GM23338 (cell line): ENCODE data around the gene REEP1. TPM values are rescaled to one million over a fixed set of nuclear protein-coding genes. Genes with fewer than 3 reads are reported as not detected.
A peak's percentile ranks its signal among the peaks of the same experiment; 100 is the strongest.

Experiments used
- ATAC-seq: fragments of 200-7000 bp; cut with Tn5 transposase; 3 replicates; pipeline ENCODE4 v1.9.1; 2020
- DNase-seq: peaks from one replicate; pipeline ENCODE4 v3.0.0-alpha.2; 2015; ENCODE audit warnings: low spot score
- H2AFZ ChIP-seq: fragments of 200-600 bp; sonication (generic); 2 replicates; pipeline ENCODE4 v1.8.0; 2016; ENCODE audit warnings: antibody characterized with exemption, mild to moderate bottlenecking, moderate library complexity
- H3F3A ChIP-seq: fragments of 200-600 bp; sonication (generic); replicated peaks from 2 replicates; pipeline ENCODE4 v1.8.0; 2017; ENCODE audit warnings: antibody characterized with exemption, mixed run types, low read depth
- H3K27ac ChIP-seq: fragments of 200-600 bp; sonication (generic); 2 replicates; pipeline ENCODE4 v1.6.1; 2016; ENCODE audit warnings: low read depth
- H3K27me3 ChIP-seq: fragments of 200-600 bp; sonication (generic); 2 replicates; pipeline ENCODE4 v1.8.0; 2016; ENCODE audit warnings: mild to moderate bottlenecking, mixed run types, moderate library complexity; ENCODE audit not compliant: insufficient read depth
- H3K36me3 ChIP-seq: fragments of 200-600 bp; sonication (generic); 2 replicates; pipeline ENCODE4 v1.8.0; 2016; ENCODE audit warnings: mild to moderate bottlenecking; ENCODE audit not compliant: insufficient read depth
- H3K4me1 ChIP-seq: fragments of 200-600 bp; sonication (generic); 2 replicates; pipeline ENCODE4 v1.8.0; 2016; ENCODE audit warnings: mild to moderate bottlenecking, moderate library complexity; ENCODE audit not compliant: insufficient read depth
- H3K4me2 ChIP-seq: fragments of 200-600 bp; sonication (generic); 2 replicates; pipeline ENCODE4 v1.7.1; 2017; ENCODE audit warnings: mixed run types
- H3K4me3 ChIP-seq: fragments of 200-600 bp; sonication (generic); 2 replicates; pipeline ENCODE4 v1.6.1; 2016; ENCODE audit warnings: mixed run types
- H3K79me2 ChIP-seq: fragments of 200-600 bp; sonication (generic); replicated peaks from 2 replicates; pipeline ENCODE4 v1.8.0; 2017; ENCODE audit warnings: mild to moderate bottlenecking; ENCODE audit not compliant: insufficient read depth
- H3K9me2 ChIP-seq: fragments of 200-600 bp; sonication (generic); 2 replicates; pipeline ENCODE4 v1.8.0; 2017; ENCODE audit not compliant: insufficient read depth
- H4K20me1 ChIP-seq: fragments of 200-600 bp; sonication (generic); replicated peaks from 2 replicates; pipeline ENCODE4 v1.8.0; 2017; ENCODE audit warnings: mild to moderate bottlenecking; ENCODE audit not compliant: insufficient read depth
- H3K27ac Mint-ChIP-seq: 2 replicates; pipeline ENCODE4 v1.8.0; 2020; ENCODE audit warnings: inconsistent platforms, mild to moderate bottlenecking, moderate library complexity, mixed read lengths
- H3K27me3 Mint-ChIP-seq: 3 replicates; pipeline ENCODE4 v1.8.0; 2022; ENCODE audit warnings: low read depth, mild to moderate bottlenecking, moderate library complexity, mixed read lengths, inconsistent platforms; ENCODE audit not compliant: insufficient read depth, poor library complexity
- H3K36me3 Mint-ChIP-seq: 3 replicates; pipeline ENCODE4 v1.8.0; 2021; ENCODE audit warnings: low read depth, mild to moderate bottlenecking, inconsistent platforms, moderate library complexity, mixed read lengths
- H3K4me1 Mint-ChIP-seq: 3 replicates; pipeline ENCODE4 v1.8.0; 2020; ENCODE audit warnings: mild to moderate bottlenecking, inconsistent platforms, mixed read lengths
- H3K4me3 Mint-ChIP-seq: 3 replicates; pipeline ENCODE4 v1.8.0; 2021; ENCODE audit warnings: moderate library complexity, mild to moderate bottlenecking, inconsistent platforms, mixed read lengths
- H3K9me3 Mint-ChIP-seq: 3 replicates; pipeline ENCODE4 v1.8.0; 2020; ENCODE audit warnings: moderate library complexity, mild to moderate bottlenecking, inconsistent platforms, mixed read lengths
- JUNB ChIP-seq: IDR thresholded peaks from one replicate; pipeline ENCODE4 v1.6.1; 2016; ENCODE audit warnings: antibody characterized with exemption; ENCODE audit not compliant: unreplicated experiment
- ZNF114 ChIP-seq: fragments of 250-450 bp; sonication (Bioruptor Pico); IDR thresholded peaks from 2 replicates; pipeline ENCODE4 v1.5.0; 2020; ENCODE audit warnings: mild to moderate bottlenecking, moderate library complexity
- ZNF331 ChIP-seq: fragments of 250-450 bp; sonication (Bioruptor Pico); IDR thresholded peaks from 2 replicates; pipeline ENCODE4 v1.5.0; 2020; ENCODE audit warnings: low read depth, mild to moderate bottlenecking, moderate library complexity
- polyA plus RNA-seq: library from polyadenylated mRNA; unstranded; fragments of >200 nt; fragmentation: Nextera tagmentation; extraction: Ambion mirVana; gene quantifications from 2 replicates; pipeline ENCODE4 v1.2.1, GENCODE V29; 2016
- total RNA-seq: library from RNA; depleted of rRNA; stranded (reverse); fragments of >200 nt; shearing (Covaris generic); gene quantifications from 2 replicates; pipeline ENCODE4 v1.2.3, GENCODE V29; 2014
- TF ChIP-seq, protein P1 (sequence below), 2 experiments: fragments of 200-600 bp in 1 of 2; sonication (generic) in 1 of 2; conservative IDR thresholded peaks; 2 replicates each; pipeline versions ENCODE4 v1.5.1 to v1.6.1; 2016 to 2017; ENCODE audit warnings: antibody characterized with exemption in 2 of 2, low read depth in 2 of 2, mild to moderate bottlenecking in 2 of 2, moderate library complexity in 1 of 2

REEP1 gene
- total and polyA plus RNA-seq, 2 experiments from 2014 or later: 1.6 to 1.8 TPM

DNA sequence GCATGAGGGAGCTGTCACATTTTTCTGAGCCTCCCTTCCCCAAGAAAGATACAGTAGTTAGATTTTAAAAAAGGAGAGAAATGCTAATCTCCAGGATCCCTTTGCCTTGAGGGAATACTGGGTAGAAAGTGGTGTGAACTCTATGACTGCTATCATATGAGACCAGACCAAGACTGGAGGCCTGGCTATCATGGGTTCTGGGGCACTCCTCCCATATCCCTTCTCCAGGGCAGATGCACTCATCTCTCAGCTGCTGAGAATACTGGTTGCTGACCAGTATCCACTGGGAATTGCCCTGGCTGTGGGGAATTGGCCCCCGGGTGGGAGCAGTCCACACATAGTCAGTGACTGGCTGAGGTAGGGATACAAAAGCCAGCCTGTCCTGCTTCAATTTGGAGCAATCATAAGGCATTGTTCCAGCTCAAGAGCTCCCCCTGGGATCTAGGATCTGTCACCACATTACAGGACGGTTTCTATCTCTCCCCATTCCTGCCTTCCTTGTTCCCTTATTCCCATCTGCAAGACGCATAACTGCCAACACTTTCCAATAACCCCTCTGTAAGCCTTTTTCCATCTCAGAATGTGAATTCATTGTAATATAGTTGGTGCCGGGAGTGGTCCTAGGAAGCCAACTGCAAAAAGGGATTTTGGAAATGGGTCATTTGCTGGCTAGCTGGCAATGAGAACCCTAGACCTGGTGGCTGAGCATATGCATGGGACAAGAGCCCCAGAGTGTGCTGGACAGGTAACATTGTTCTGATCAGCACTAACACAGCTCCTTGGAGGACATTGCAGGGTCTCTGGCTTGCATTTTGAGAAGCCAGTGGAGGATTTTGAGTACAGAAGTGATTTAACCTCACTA is 35.4 kb upstream of the REEP1 start:
- H3K4me1 Mint-ChIP-seq: peaks cover 2% of the 10 kb centered on the region
- ATAC-seq (peak; percentile 90), DNase-seq (peak; percentile 83)
- no peak for TF ChIP-seq ZNF114 (CRISPR knock-in tag)
- TF ChIP-seq, protein P1, sequence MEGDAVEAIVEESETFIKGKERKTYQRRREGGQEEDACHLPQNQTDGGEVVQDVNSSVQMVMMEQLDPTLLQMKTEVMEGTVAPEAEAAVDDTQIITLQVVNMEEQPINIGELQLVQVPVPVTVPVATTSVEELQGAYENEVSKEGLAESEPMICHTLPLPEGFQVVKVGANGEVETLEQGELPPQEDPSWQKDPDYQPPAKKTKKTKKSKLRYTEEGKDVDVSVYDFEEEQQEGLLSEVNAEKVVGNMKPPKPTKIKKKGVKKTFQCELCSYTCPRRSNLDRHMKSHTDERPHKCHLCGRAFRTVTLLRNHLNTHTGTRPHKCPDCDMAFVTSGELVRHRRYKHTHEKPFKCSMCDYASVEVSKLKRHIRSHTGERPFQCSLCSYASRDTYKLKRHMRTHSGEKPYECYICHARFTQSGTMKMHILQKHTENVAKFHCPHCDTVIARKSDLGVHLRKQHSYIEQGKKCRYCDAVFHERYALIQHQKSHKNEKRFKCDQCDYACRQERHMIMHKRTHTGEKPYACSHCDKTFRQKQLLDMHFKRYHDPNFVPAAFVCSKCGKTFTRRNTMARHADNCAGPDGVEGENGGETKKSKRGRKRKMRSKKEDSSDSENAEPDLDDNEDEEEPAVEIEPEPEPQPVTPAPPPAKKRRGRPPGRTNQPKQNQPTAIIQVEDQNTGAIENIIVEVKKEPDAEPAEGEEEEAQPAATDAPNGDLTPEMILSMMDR (conservative IDR thresholded peaks at IDR 0.05; ENCODE audit: low read depth in 2 of 2): peak; percentile 69 to 82
- Histone ChIP-seq H4K20me1 (no peaks in the 10 kb centered on the region), H2AFZ (peak overlapping the region; percentile 80), H3K79me2 (no peaks in the 10 kb centered on the region), H3K36me3 (no peaks in the 10 kb centered on the region), H3K4me3 (no peak overlapping the region), H3F3A (no peaks in the 10 kb centered on the region), H3K27me3 (no peaks in the 10 kb centered on the region), H3K9me2 (peaks cover 3% of the 10 kb centered on the region; the same call in 1 of the 2 replicates), H3K27ac (no peak overlapping the region), H3K4me1 (no peaks in the 10 kb centered on the region), H3K4me2 (no peak overlapping the region)
- H3K9me3 Mint-ChIP-seq: peaks cover 7% of the 10 kb centered on the region
- no peak overlapping the region for H3K27ac Mint-ChIP-seq
- no peak overlapping the region for H3K4me3 Mint-ChIP-seq
- H3K36me3 Mint-ChIP-seq: no peaks in the 10 kb centered on the region
- peaks cover 2% of the 10 kb centered on the region for H3K27me3 Mint-ChIP-seq

DNA sequence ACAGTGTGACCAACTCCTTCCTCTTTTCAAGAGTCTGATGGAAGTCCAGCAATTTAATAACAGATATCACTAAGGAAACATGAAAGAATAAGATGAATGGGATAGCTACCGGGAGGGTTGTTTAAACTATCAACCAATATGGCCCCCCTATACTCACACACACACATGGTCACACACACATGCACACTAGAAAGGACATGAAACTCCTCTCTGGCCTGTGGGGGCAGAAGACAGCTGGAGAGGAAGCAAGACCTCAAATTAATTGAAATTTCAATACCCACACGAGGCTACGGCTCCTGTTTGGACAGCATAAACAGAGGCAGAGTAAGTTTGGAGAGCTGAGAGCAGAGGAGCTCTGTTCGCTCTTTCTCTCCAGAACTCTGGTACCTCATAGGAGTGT is 34.7 kb upstream of the REEP1 start:
- DNase-seq: no peak
- H3K27me3 Mint-ChIP-seq: peaks cover 5% of the 10 kb centered on the region
- no peaks in the 10 kb centered on the region for H3K36me3 ChIP-seq
- peaks cover 3% of the 10 kb centered on the region; the same call in 1 of the 2 replicates for H3K9me2 ChIP-seq
- no peaks in the 10 kb centered on the region for H3K79me2 ChIP-seq
- H3K4me3 Mint-ChIP-seq: no peak overlapping the region
- H3K27ac ChIP-seq: no peak overlapping the region
- no peak overlapping the region for H3K27ac Mint-ChIP-seq
- H2AFZ ChIP-seq: peak overlapping the region; percentile 74
- peaks cover 7% of the 10 kb centered on the region for H3K9me3 Mint-ChIP-seq
- peaks cover 3% of the 10 kb centered on the region for H3K4me1 Mint-ChIP-seq
- TF ChIP-seq, protein P1 (conservative IDR thresholded peaks at IDR 0.05; ENCODE audit: low read depth in 2 of 2): no peak
- TF ChIP-seq ZNF331 (CRISPR knock-in tag): no peak
- TF ChIP-seq JUNB: no peak
- H3K4me3 ChIP-seq: no peak overlapping the region
- no peak overlapping the region for H3K4me2 ChIP-seq
- H3K4me1 ChIP-seq: no peaks in the 10 kb centered on the region
- H3F3A ChIP-seq: no peaks in the 10 kb centered on the region
- H4K20me1 ChIP-seq: no peaks in the 10 kb centered on the region
- H3K36me3 Mint-ChIP-seq: no peaks in the 10 kb centered on the region
- no peaks in the 10 kb centered on the region for H3K27me3 ChIP-seq
- no peak for ATAC-seq
